CD4-positive, CD25-positive, alpha-beta regulatory T cell (primary cell): Measurements from ENCODE around the gene NR2F1. TPM values are rescaled to one million over a fixed set of nuclear protein-coding genes. Genes with fewer than 3 reads are reported as not detected.

ENCODE experiments used
- ATAC-seq, 2 donors: fragments of 150-1000 bp; cut with Tn5 transposase; one replicate each; pipeline ENCODE4 v1.10.0; 2021; ENCODE audit warnings: low read depth in 2 of 2, moderate number of reproducible peaks in 2 of 2, moderate library complexity in 1 of 2
- DNase-seq, 3 donors: peaks; one replicate each; pipeline versions ENCODE4 v3.0.0 to v3.0.0-alpha.2; 2012 to 2022; ENCODE audit warnings: mixed read lengths in 1 of 3
- H3K27ac ChIP-seq: one replicate; pipeline ENCODE4 v1.7.0; 2013; ENCODE audit warnings: mild to moderate bottlenecking, low read length; ENCODE audit not compliant: insufficient read depth, poor library complexity, severe bottlenecking
- H3K27me3 ChIP-seq: one replicate; pipeline ENCODE4 v1.7.0; 2013; ENCODE audit warnings: low read length; ENCODE audit not compliant: control insufficient read depth, insufficient read depth
- H3K36me3 ChIP-seq: one replicate; pipeline ENCODE4 v1.7.0; 2013; ENCODE audit warnings: mild to moderate bottlenecking, low read length, moderate library complexity; ENCODE audit not compliant: control insufficient read depth, insufficient read depth
- H3K4me1 ChIP-seq: 2 replicates; pipeline ENCODE4 v1.7.0; 2013; ENCODE audit warnings: mild to moderate bottlenecking, low read length; ENCODE audit not compliant: insufficient read depth, control insufficient read depth, poor library complexity, severe bottlenecking
- H3K4me3 ChIP-seq: one replicate; pipeline ENCODE4 v1.7.0; 2013; ENCODE audit warnings: low read depth, mild to moderate bottlenecking, low read length, moderate library complexity
- H3K9me3 ChIP-seq, 2 experiments: 1 replicate in 1 of 2; 2 replicates in 1 of 2; pipeline ENCODE4 v1.7.0; 2013; ENCODE audit warnings: low read length in 2 of 2, mild to moderate bottlenecking in 1 of 2, moderate library complexity in 1 of 2; ENCODE audit not compliant: control insufficient read depth in 2 of 2
- H3K27ac Mint-ChIP-seq, 3 donors: one replicate each; pipeline ENCODE4 v1.8.0; 2020 to 2022; ENCODE audit warnings: mild to moderate bottlenecking in 3 of 3, mixed read lengths in 3 of 3, moderate library complexity in 2 of 3
- H3K27me3 Mint-ChIP-seq: one replicate; pipeline ENCODE4 v1.8.0; 2022; ENCODE audit warnings: mild to moderate bottlenecking, mixed read lengths
- H3K36me3 Mint-ChIP-seq: one replicate; pipeline ENCODE4 v1.8.0; 2020; ENCODE audit warnings: mixed read lengths
- H3K4me1 Mint-ChIP-seq, 4 donors: one replicate each; pipeline ENCODE4 v1.8.0; 2020 to 2022; ENCODE audit warnings: mixed read lengths in 4 of 4, mild to moderate bottlenecking in 1 of 4
- H3K4me3 Mint-ChIP-seq, 4 donors: one replicate each; pipeline ENCODE4 v1.8.0; 2020 to 2022; ENCODE audit warnings: mild to moderate bottlenecking in 4 of 4, mixed read lengths in 4 of 4, moderate library complexity in 3 of 4
- H3K9me3 Mint-ChIP-seq, 7 donors: one replicate each; pipeline ENCODE4 v1.8.0; 2020 to 2022; ENCODE audit warnings: mixed read lengths in 7 of 7, mild to moderate bottlenecking in 3 of 7, moderate library complexity in 2 of 7
- polyA plus RNA-seq, 4 donors: library from polyadenylated mRNA; unstranded; fragments of 300-500 nt; fragmentation: Illumina TruSeq; gene quantifications; one replicate each; pipeline ENCODE4 v1.2.3, GENCODE V29; 2021
- total RNA-seq: library from RNA; stranded (reverse); gene quantifications from one replicate; pipeline ENCODE4 v1.2.3, GENCODE V29; 2022

Gene NR2F1
- total and polyA plus RNA-seq, 5 donors from 2014 or later = not detected

DNA sequence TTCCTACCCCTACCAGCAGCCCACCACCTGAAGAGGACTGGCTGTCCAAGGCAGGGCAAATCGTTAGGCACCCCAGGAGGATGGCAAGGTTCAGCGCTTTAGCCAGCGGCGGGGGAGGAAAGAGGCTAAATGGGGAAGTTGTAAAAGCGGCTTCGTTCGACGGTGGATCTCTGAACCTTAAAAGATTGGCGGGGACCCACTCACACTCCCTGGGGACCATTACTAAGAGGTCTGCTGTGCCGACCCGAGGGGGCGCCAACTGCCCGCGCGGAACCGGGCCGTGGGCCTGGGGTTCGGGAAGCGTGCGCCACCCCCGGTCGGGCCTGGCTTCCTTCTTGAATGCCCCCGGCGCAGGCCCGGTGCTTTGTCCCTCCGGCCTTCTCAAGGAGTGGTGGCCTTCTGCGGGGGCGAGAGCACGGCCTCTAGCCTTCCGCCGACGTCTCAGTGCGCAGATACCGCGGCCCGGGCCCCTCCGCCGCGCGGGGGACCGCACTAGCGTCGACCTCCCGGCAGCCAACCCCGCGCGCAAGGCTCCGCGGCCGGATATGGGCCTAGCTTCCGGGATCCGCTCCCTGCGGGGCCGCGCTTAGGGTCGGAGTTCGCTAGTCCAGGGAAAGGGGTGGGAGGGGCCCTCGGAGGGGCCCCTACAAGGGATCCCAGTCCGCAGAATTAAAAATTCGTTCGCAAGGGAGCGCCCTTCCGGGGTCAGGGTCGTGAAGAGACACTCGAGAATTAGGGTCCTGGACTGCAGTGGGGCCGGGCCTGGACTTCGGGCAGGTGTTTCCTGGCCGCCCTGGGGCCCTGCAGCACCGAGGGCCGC is 12.5 kb upstream of the NR2F1 start:
- Histone ChIP-seq H3K4me1 (peaks cover 23% of the 10 kb centered on the region), H3K4me3 (no peak overlapping the region), H3K36me3 (no peaks in the 10 kb centered on the region), H3K27me3 (peaks cover 60% of the 10 kb centered on the region), H3K27ac (no peak overlapping the region), H3K9me3 (no peaks in the 10 kb centered on the region)
- ATAC-seq (peak; percentile 46 to 50), DNase-seq (no peak)
- peaks cover 0 to 26% (median 15%) of the 10 kb centered on the region in 4 donors for H3K4me1 Mint-ChIP-seq
- peak overlapping the region in 3 of 4 donors; percentile 44 to 77 (median 46) for H3K4me3 Mint-ChIP-seq
- peaks cover 0 to 12% (median 0%) of the 10 kb centered on the region in 7 donors for H3K9me3 Mint-ChIP-seq
- no peaks in the 10 kb centered on the region for H3K36me3 Mint-ChIP-seq
- H3K27me3 Mint-ChIP-seq = peaks cover 88% of the 10 kb centered on the region
- no peak overlapping the region for H3K27ac Mint-ChIP-seq

DNA sequence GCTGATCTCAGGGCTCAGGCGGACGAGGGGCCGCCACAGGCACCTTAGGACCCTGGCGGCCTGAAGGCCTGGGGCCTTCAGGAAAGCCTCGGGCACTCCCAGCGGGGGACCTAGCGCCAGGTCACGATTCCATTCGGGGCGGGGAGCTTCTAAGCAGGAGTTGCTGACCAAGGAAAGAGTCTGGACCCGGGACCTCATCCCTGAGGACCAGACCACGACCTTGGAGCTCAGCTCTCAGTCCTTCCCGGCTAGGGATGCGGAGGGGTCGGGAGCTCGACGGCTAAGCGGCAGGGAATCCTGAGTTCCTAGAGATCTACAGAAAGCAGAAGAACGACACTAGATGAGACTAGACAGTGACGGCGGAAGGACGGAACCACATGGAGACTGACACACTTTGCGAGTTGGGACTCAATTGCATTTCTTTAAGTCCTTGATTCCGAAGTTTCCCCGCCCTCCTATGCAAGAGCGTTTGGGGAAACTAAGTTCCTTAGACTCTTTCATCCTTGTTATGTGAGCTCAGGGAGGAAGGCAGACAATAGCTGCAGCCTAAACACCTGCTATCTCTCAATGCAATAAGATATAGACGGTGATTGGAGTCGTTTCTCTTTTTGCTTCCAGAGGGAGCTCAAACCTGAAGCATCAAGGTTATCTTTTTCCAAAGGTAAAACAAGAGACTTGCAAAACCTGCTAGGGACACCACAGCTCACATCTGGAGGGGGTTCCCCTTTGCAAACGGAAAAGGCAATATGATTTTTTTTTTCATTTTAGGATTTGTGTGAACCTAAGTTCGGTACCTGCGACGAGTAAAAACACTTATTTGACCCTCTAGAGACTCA is 11.7 kb upstream of the NR2F1 start:
- Mint-ChIP-seq H3K36me3 (no peaks in the 10 kb centered on the region), H3K27ac (peak overlapping the region in 1 of 3 donors; percentile 23), H3K27me3 (peaks cover 91% of the 10 kb centered on the region), H3K4me3 (peak overlapping the region; percentile 2 to 43 (median 36)), H3K4me1 (peaks cover 0 to 29% (median 16%) of the 10 kb centered on the region in 4 donors), H3K9me3 (peaks cover 0 to 12% (median 0%) of the 10 kb centered on the region in 7 donors)
- DNase-seq (no peak), ATAC-seq (no peak)
- Histone ChIP-seq H3K4me1 (peaks cover 23% of the 10 kb centered on the region), H3K4me3 (no peak overlapping the region), H3K27ac (no peak overlapping the region), H3K27me3 (peaks cover 65% of the 10 kb centered on the region), H3K9me3 (no peaks in the 10 kb centered on the region), H3K36me3 (no peaks in the 10 kb centered on the region)

- ATAC-seq = no peak
- peaks cover 0 to 29% (median 16%) of the 10 kb centered on the region in 4 donors for H3K4me1 Mint-ChIP-seq
- Histone ChIP-seq H3K4me1 (peaks cover 23% of the 10 kb centered on the region), H3K4me3 (no peak overlapping the region), H3K27me3 (peaks cover 72% of the 10 kb centered on the region), H3K27ac (no peak overlapping the region), H3K36me3 (no peaks in the 10 kb centered on the region), H3K9me3 (no peaks in the 10 kb centered on the region)
- no peak for DNase-seq
- peaks cover 0 to 12% (median 1%) of the 10 kb centered on the region in 7 donors for H3K9me3 Mint-ChIP-seq
- no peaks in the 10 kb centered on the region for H3K36me3 Mint-ChIP-seq
- peak overlapping the region in 2 of 3 donors; percentile 23 to 32 for H3K27ac Mint-ChIP-seq
- H3K27me3 Mint-ChIP-seq = peaks cover 95% of the 10 kb centered on the region
- H3K4me3 Mint-ChIP-seq = peak overlapping the region in 2 of 4 donors; percentile 2 to 18
Observed at GRCh38 chr5:93572101-93572607, 10.9 kb upstream of the NR2F1 start.

GRCh38 chr5:93572608-93573353 is 10.2 kb upstream of the NR2F1 start:
- no peak overlapping the region for H3K4me3 ChIP-seq
- Mint-ChIP-seq H3K4me3 (peak overlapping the region in 1 of 4 donors; percentile 32), H3K36me3 (peaks cover under 1% of the 10 kb centered on the region), H3K27ac (peak overlapping the region in 1 of 3 donors; percentile 32), H3K9me3 (peaks cover 0 to 9% (median 0%) of the 10 kb centered on the region in 7 donors), H3K27me3 (peaks cover 96% of the 10 kb centered on the region), H3K4me1 (peaks cover 0 to 29% (median 16%) of the 10 kb centered on the region in 4 donors)
- H3K27me3 ChIP-seq = peaks cover 72% of the 10 kb centered on the region
- H3K4me1 ChIP-seq = peaks cover 23% of the 10 kb centered on the region
- no peak for DNase-seq
- H3K36me3 ChIP-seq = no peaks in the 10 kb centered on the region
- no peaks in the 10 kb centered on the region for H3K9me3 ChIP-seq
- H3K27ac ChIP-seq = no peak overlapping the region
- no peak for ATAC-seq

- Histone ChIP-seq H3K36me3 (no peaks in the 10 kb centered on the region), H3K4me3 (no peak overlapping the region), H3K27ac (no peak overlapping the region), H3K9me3 (no peaks in the 10 kb centered on the region), H3K4me1 (peaks cover 26% of the 10 kb centered on the region), H3K27me3 (peaks cover 76% of the 10 kb centered on the region)
- DNase-seq = no peak
- Mint-ChIP-seq H3K27ac (no peak overlapping the region), H3K36me3 (peaks cover 4% of the 10 kb centered on the region), H3K4me1 (peaks cover 0 to 29% (median 16%) of the 10 kb centered on the region in 4 donors), H3K9me3 (peaks cover 0 to 9% (median 0%) of the 10 kb centered on the region in 7 donors), H3K4me3 (peak overlapping the region in 1 of 4 donors; percentile 36), H3K27me3 (peaks cover 99% of the 10 kb centered on the region)
- ATAC-seq = no peak
Observed at GRCh38 chr5:93573354-93574351, 9.4 kb upstream of the NR2F1 start.

DNA sequence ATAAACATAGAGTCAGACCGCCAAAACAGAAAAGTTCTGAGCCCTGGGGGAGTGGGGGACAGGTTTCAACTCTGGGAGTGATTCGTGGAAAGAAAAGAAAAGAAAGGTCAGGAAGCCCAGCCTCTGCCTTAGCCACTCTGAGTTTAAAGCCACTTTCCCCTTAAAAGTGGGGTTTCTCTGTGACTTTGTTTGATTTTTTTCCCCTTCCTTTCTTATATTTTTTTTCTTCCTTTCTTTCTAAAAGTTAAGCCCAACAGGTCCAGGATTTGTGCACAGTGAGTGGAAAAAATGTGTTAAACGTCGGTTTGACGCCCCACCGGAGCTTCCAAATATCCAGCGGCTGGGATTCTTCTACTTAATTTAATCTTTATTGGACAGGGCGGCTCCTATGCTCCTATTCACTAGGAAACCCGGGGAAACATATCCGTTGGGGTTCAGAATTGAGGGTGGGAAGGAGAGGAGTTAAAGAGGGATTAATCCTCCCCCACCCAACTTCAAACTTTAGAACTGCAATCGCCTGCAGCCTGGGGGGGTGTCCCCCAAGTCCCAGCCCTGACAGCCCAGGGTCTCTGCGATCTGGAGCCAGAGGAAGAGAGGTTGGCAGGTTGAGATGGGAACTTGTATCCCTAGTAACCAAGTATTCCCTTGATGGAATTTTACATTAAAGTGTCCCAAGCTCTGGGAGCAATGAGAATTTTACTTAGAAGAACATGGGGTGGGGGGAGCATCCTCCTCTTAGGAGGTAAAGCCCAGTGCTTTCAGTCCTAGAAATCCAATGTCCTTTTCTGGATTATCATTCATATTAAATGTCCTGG is 8.3 kb upstream of the NR2F1 start:
- H3K9me3 ChIP-seq = no peaks in the 10 kb centered on the region
- no peak overlapping the region for H3K27ac ChIP-seq
- ATAC-seq (no peak), DNase-seq (no peak)
- H3K36me3 Mint-ChIP-seq = peaks cover 4% of the 10 kb centered on the region
- H3K4me3 Mint-ChIP-seq = peak overlapping the region in 1 of 4 donors; percentile 4
- H3K9me3 Mint-ChIP-seq = peaks cover 0 to 5% (median 0%) of the 10 kb centered on the region in 7 donors
- H3K27ac Mint-ChIP-seq = no peak overlapping the region
- peaks cover 66% of the 10 kb centered on the region for H3K27me3 ChIP-seq
- H3K36me3 ChIP-seq = no peaks in the 10 kb centered on the region
- H3K27me3 Mint-ChIP-seq = peaks cover 93% of the 10 kb centered on the region
- H3K4me3 ChIP-seq = no peak overlapping the region
- peaks cover 36% of the 10 kb centered on the region for H3K4me1 ChIP-seq
- peaks cover 0 to 33% (median 15%) of the 10 kb centered on the region in 4 donors for H3K4me1 Mint-ChIP-seq
